ENCODE data around the gene TRMT6.

- TF ChIP-seq CTCF (IDR thresholded peaks at IDR 0.05 in 2 of 3, conservative IDR thresholded peaks at IDR 0.05 in 1 of 3; ENCODE audit: control insufficient read depth in 2 of 3, extremely low read depth in 1 of 3, insufficient read depth in 1 of 3, low read depth in 3 of 3, low read length in 3 of 3): no peak
- no peak for TF ChIP-seq EZH2 (IDR thresholded peaks at IDR 0.05; ENCODE audit: borderline replicate concordance, control insufficient read depth, low read depth, low read length)
- no peak for TF ChIP-seq MAX (IDR thresholded peaks at IDR 0.05; ENCODE audit: low read depth, low read length)
- TF ChIP-seq ATF7 (IDR thresholded peaks at IDR 0.05; ENCODE audit: low read depth): no peak
- no peak for TF ChIP-seq CHD2 (IDR thresholded peaks at IDR 0.05; ENCODE audit: borderline replicate concordance, low read depth, low read length)
Measured at GRCh38 chr20:5991623-5992441, 41.5 kb upstream of the TRMT6 start.

All from GM12878 (cell line).